ENCODE results near the gene SPDYA. TPM values are rescaled to one million over a fixed set of nuclear protein-coding genes. Genes with fewer than 3 reads are reported as not detected.
A peak's percentile ranks its signal among the peaks of the same experiment; 100 is the strongest.

SPDYA gene
- polyA plus RNA-seq, 3 donors = 0.15 TPM; not detected in 2

- peaks cover 0 to 3% (median 0%) of the 10 kb centered on the region in 7 donors for H3K9me3 Mint-ChIP-seq
- H3K4me3 Mint-ChIP-seq = no peak overlapping the region
- WGBS (ENCODE audit: insufficient coverage) = no CpG with 5 or more reads among the region's 2 CpGs
- Histone ChIP-seq H3K27me3 (ENCODE audit: control insufficient read depth in 2 of 2, insufficient read depth in 2 of 2, low read length in 2 of 2) (no peaks in the 10 kb centered on the region), H3K4me2 (replicated peaks; ENCODE audit: extremely low read depth, low read length, poor library complexity, severe bottlenecking) (no peak overlapping the region), H3K4me3 (replicated peaks in 1 of 3; ENCODE audit: low read depth in 2 of 3, low read length in 3 of 3) (no peak overlapping the region), H3K9ac (ENCODE audit: insufficient read depth, low read length, poor library complexity, severe bottlenecking) (no peak overlapping the region), H4K20me1 (ENCODE audit: insufficient read depth, low read length) (peaks cover 69% of the 10 kb centered on the region), H2AFZ (ENCODE audit: insufficient read depth, low read depth, low read length, poor library complexity, severe bottlenecking) (no peak overlapping the region), H3K9me3 (replicated peaks in 1 of 2; ENCODE audit: control insufficient read depth in 1 of 2, insufficient read depth in 1 of 2, low read length in 2 of 2) (no peaks in the 10 kb centered on the region), H3K36me3 (replicated peaks in 1 of 2; ENCODE audit: control insufficient read depth in 1 of 2, insufficient read depth in 2 of 2, low read length in 2 of 2) (peaks cover under 1 to 5% of the 10 kb centered on the region in 2 donors), H3K4me1 (ENCODE audit: control insufficient read depth in 1 of 2, insufficient read depth in 2 of 2, low read length in 2 of 2) (peaks cover 19 to 39% of the 10 kb centered on the region in 2 donors), H3K79me2 (ENCODE audit: insufficient read depth, low read length) (peaks cover 75% of the 10 kb centered on the region), H3K27ac (ENCODE audit: low read depth in 1 of 2, low read length in 2 of 2) (no peak overlapping the region)
- peaks cover 2 to 4% of the 10 kb centered on the region in 2 donors for H3K36me3 Mint-ChIP-seq
- no peak for TF ChIP-seq CTCF (IDR thresholded peaks at IDR 0.05)
- intact Hi-C loops (cut with micrococcal nuclease) = loop anchor here in 1 of 2 donors (10.0 kb wide), 1 partner anchor 72 kb away; no protein-coding TSS in a partner anchor
- H3K27ac Mint-ChIP-seq = no peak overlapping the region
- peaks cover 0 to 2% (median 0%) of the 10 kb centered on the region in 3 donors for H3K27me3 Mint-ChIP-seq (ENCODE audit: low read depth in 3 of 3)
- peaks cover 37% of the 10 kb centered on the region for H3K4me1 Mint-ChIP-seq
- DNase-seq = no peak
Measured at GRCh38 chr2:28896906-28897305, 86.3 kb downstream of the SPDYA start.

GRCh38 chr2:28898048-28898447 is 87.4 kb downstream of the SPDYA start:
- Histone ChIP-seq H3K4me1 (ENCODE audit: control insufficient read depth in 1 of 2, insufficient read depth in 2 of 2, low read length in 2 of 2) (peaks cover 19 to 39% of the 10 kb centered on the region in 2 donors), H3K79me2 (ENCODE audit: insufficient read depth, low read length) (peaks cover 85% of the 10 kb centered on the region), H2AFZ (ENCODE audit: insufficient read depth, low read depth, low read length, poor library complexity, severe bottlenecking) (no peak overlapping the region), H3K9ac (ENCODE audit: insufficient read depth, low read length, poor library complexity, severe bottlenecking) (no peak overlapping the region), H4K20me1 (ENCODE audit: insufficient read depth, low read length) (peaks cover 81% of the 10 kb centered on the region), H3K27me3 (ENCODE audit: control insufficient read depth in 2 of 2, insufficient read depth in 2 of 2, low read length in 2 of 2) (no peaks in the 10 kb centered on the region), H3K27ac (ENCODE audit: low read depth in 1 of 2, low read length in 2 of 2) (peak overlapping the region in 1 of 2 donors; percentile 6), H3K36me3 (replicated peaks in 1 of 2; ENCODE audit: control insufficient read depth in 1 of 2, insufficient read depth in 2 of 2, low read length in 2 of 2) (peaks cover 11 to 17% of the 10 kb centered on the region in 2 donors), H3K4me2 (replicated peaks; ENCODE audit: extremely low read depth, low read length, poor library complexity, severe bottlenecking) (no peak overlapping the region), H3K4me3 (replicated peaks in 1 of 3; ENCODE audit: low read depth in 2 of 3, low read length in 3 of 3) (no peak overlapping the region), H3K9me3 (replicated peaks in 1 of 2; ENCODE audit: control insufficient read depth in 1 of 2, insufficient read depth in 1 of 2, low read length in 2 of 2) (no peaks in the 10 kb centered on the region)
- H3K27me3 Mint-ChIP-seq (ENCODE audit: low read depth in 3 of 3) = no peaks in the 10 kb centered on the region
- H3K4me1 Mint-ChIP-seq = peaks cover 37% of the 10 kb centered on the region
- peaks cover 12 to 14% of the 10 kb centered on the region in 2 donors for H3K36me3 Mint-ChIP-seq
- peaks cover 0 to 3% (median 0%) of the 10 kb centered on the region in 7 donors for H3K9me3 Mint-ChIP-seq
- no peak overlapping the region for H3K27ac Mint-ChIP-seq
- WGBS (ENCODE audit: insufficient coverage) = no CpG with 5 or more reads among the region's 1 CpG
- intact Hi-C loops (cut with micrococcal nuclease) = loop anchor here in 1 of 2 donors (10.0 kb wide), 1 partner anchor 73 kb away; no protein-coding TSS in a partner anchor
- no peak for DNase-seq
- no peak for TF ChIP-seq CTCF (IDR thresholded peaks at IDR 0.05)
- H3K4me3 Mint-ChIP-seq = no peak overlapping the region

Other genes starting within 250 kb of the SPDYA start
- 100 to 1,000 TPM in 1 of 3 donors, 10 to 100 TPM in 2; 25.3 to 142 (median 69.4) TPM for gene PPP1CB, start 59.0 kb upstream of the SPDYA start, polyA plus RNA-seq
- 10 to 100 TPM in 1 of 3 donors, 1 to 10 TPM in 2; 6.7 to 10.2 (median 8.1) TPM for gene TRMT61B, start 59.5 kb downstream of the SPDYA start, polyA plus RNA-seq
- gene WDR43, start 83.8 kb downstream of the SPDYA start, polyA plus RNA-seq = 10 to 100 TPM; 12.2 to 19.2 (median 16.1) TPM
- gene TOGARAM2, start 170.5 kb downstream of the SPDYA start, polyA plus RNA-seq = 1 to 10 TPM in 1 of 3 donors, under 1 TPM in 1, not detected in 1; 0.23 to 5.5 TPM

All from CD14-positive monocyte (primary cell).